ENCODE data around the gene HDLBP.

DNA sequence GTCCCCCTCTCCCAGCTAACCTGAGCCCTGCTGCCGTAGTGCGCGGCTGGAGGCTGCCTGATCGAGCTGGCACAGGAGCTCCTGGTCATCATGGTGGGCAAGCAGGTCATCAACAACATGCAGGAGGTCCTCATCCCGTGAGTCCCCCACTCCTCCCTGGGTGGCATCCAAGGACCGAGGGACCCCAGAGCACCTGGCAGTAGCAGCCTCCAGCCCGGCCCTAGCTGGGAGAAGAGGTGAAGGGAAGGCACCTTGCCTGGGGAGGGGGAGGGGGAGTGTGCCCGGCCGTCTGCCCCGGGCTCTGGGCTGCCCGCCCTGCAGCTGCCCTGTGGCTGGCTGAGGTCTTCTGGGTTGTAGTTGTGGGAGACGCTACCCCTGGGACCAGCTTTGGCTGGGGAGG lies 100.7 kb downstream of the HDLBP start:
- TF ChIP-seq CTCF (IDR thresholded peaks at IDR 0.05 in 4 of 5, conservative IDR thresholded peaks at IDR 0.05 in 1 of 5) = no peak
- no peak for TF ChIP-seq POLR2A (IDR thresholded peaks at IDR 0.05)

Data from gastrocnemius medialis (tissue), 4 donors.